ENCODE results near the gene TPRA1. TPM values are rescaled to one million over a fixed set of nuclear protein-coding genes. Genes with fewer than 3 reads are reported as not detected.

TPRA1 gene
- total RNA-seq, 4 donors from 2014 or later = 19.9 to 43.1 (median 33.1) TPM

- no peaks in the 10 kb centered on the region for H3K9me3 ChIP-seq
- TF ChIP-seq CTCF (IDR thresholded peaks at IDR 0.05) (no peak), EP300 (IDR thresholded peaks at IDR 0.05) (no peak), POLR2AphosphoS5 (IDR thresholded peaks at IDR 0.05) (no peak), POLR2A (IDR thresholded peaks at IDR 0.05; ENCODE audit: low read depth) (no peak)
- no peak overlapping the region for H3K27ac ChIP-seq (replicated peaks in 1 of 4)
- intact Hi-C loops (cut with DNase I) = no loop called here
- no peaks in the 10 kb centered on the region for H3K4me1 ChIP-seq
- WGBS = 79% methylated on average over 20 of the region's 22 CpGs
- DNase-seq (ENCODE audit: extremely low spot score) = no peak
- no peaks in the 10 kb centered on the region for H3K36me3 ChIP-seq
- peaks cover 0 to 12% (median 0%) of the 10 kb centered on the region in 4 donors for H3K27me3 ChIP-seq
- no peak overlapping the region for H3K4me3 ChIP-seq
Measured at GRCh38 chr3:127536830-127537812, 53.4 kb downstream of the TPRA1 start.

DNA sequence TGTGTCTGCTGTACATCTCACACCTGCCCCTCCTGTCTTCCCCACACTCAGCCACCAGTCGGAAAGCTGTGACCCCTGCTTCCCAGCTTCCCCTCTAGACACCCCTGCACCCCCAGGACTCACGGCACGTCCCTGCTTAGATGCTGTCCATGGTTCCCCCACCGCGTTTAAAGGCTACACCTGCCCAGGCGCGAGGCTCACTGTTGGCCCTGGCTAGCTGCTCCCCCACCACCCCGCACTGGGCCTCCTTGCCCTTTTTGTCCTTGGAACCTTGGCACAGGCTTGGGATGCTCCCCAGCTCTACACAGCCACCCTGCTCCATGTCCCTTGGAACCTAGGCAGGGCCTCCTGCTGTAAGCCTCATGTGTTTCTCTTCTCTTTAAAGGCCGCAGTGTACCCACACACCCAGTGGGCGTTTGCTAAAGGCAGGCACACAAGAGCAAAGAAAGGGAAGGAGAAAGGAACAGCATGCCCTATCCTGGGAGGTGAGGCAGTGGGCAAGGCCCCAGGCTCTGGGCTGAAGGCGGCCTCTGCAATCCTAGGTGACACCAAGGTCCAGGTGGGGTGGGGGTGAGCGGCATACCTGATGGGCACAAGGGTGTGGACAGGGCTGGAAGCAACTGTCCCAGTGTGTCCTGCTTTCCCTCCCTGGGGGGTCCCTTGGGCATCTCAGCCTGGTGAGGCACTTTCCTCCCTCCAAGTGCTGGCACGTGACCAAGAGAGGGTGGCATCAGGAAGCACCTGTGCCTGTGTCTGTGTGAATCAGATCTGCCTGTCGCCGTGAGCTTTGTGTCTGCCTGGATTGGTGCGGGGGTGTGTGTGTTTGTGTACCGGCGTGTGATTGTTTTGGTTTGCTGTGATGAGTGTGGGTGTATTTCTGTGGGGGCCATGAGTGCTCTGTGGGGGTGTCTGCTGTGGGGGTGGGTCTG is 54.4 kb downstream of the TPRA1 start:
- intact Hi-C loops (cut with DNase I) = no loop called here
- DNase-seq (ENCODE audit: extremely low spot score) = no peak
- Histone ChIP-seq H3K9me3 (no peaks in the 10 kb centered on the region), H3K27ac (replicated peaks in 1 of 4) (no peak overlapping the region), H3K36me3 (no peaks in the 10 kb centered on the region), H3K4me1 (no peaks in the 10 kb centered on the region), H3K27me3 (peaks cover 0 to 12% (median 0%) of the 10 kb centered on the region in 4 donors), H3K4me3 (no peak overlapping the region)
- WGBS = 86% methylated on average over 12 of the region's 18 CpGs
- TF ChIP-seq POLR2A (IDR thresholded peaks at IDR 0.05; ENCODE audit: low read depth) (no peak), EP300 (IDR thresholded peaks at IDR 0.05) (no peak), CTCF (IDR thresholded peaks at IDR 0.05) (no peak), POLR2AphosphoS5 (IDR thresholded peaks at IDR 0.05) (no peak)

GRCh38 chr3:127535106-127535785 is 55.3 kb downstream of the TPRA1 start:
- Histone ChIP-seq H3K27ac (replicated peaks in 1 of 4) (no peak overlapping the region), H3K27me3 (peaks cover 0 to 12% (median 0%) of the 10 kb centered on the region in 4 donors), H3K9me3 (no peaks in the 10 kb centered on the region), H3K4me1 (no peaks in the 10 kb centered on the region), H3K4me3 (no peak overlapping the region), H3K36me3 (no peaks in the 10 kb centered on the region)
- no peak for DNase-seq (ENCODE audit: extremely low spot score)
- TF ChIP-seq POLR2AphosphoS5 (IDR thresholded peaks at IDR 0.05) (no peak), EP300 (IDR thresholded peaks at IDR 0.05) (no peak), POLR2A (IDR thresholded peaks at IDR 0.05; ENCODE audit: low read depth) (no peak), CTCF (IDR thresholded peaks at IDR 0.05) (no peak)
- WGBS = 85% methylated on average over 10 of the region's 12 CpGs
- intact Hi-C loops (cut with DNase I) = no loop called here

- no peak for DNase-seq (ENCODE audit: extremely low spot score)
- Histone ChIP-seq H3K27me3 (peaks cover 0 to 12% (median 0%) of the 10 kb centered on the region in 4 donors), H3K27ac (replicated peaks in 1 of 4) (no peak overlapping the region), H3K4me1 (no peaks in the 10 kb centered on the region), H3K4me3 (no peak overlapping the region), H3K9me3 (no peaks in the 10 kb centered on the region), H3K36me3 (no peaks in the 10 kb centered on the region)
- 77% methylated on average over 11 of the region's 11 CpGs for WGBS
- TF ChIP-seq POLR2A (IDR thresholded peaks at IDR 0.05; ENCODE audit: low read depth) (no peak), CTCF (IDR thresholded peaks at IDR 0.05) (no peak), POLR2AphosphoS5 (IDR thresholded peaks at IDR 0.05) (no peak), EP300 (IDR thresholded peaks at IDR 0.05) (no peak)
- intact Hi-C loops (cut with DNase I) = no loop called here
Measured at GRCh38 chr3:127534564-127534963, 56.0 kb downstream of the TPRA1 start.

Data from esophagus muscularis mucosa (tissue), 4 donors.